ENCODE data around the gene DNAH11.

DNAH11 gene

GRCh38 chr7:21939858-21940372 lies 397.1 kb downstream of the DNAH11 start:
- DNase-seq: no peak

- no peak for DNase-seq
These were observed 398.8 kb downstream of the DNAH11 start for GRCh38 chr7:21941611-21942141.

GRCh38 chr7:21942955-21943354 lies 400.1 kb downstream of the DNAH11 start:
- DNase-seq: no peak

GRCh38 chr7:21943436-21943835 lies 400.6 kb downstream of the DNAH11 start:
- no peak for DNase-seq

GRCh38 chr7:21944616-21945453 lies 402.0 kb downstream of the DNAH11 start:
- peak; percentile 68 for DNase-seq

GRCh38 chr7:21945454-21946221 lies 402.8 kb downstream of the DNAH11 start, which contains the start of gene CDCA7L:
CDCA7L (minus strand) TSS chr7:21945899; CDS start chr7:21945804, 95 bp downstream.
- peak; percentile 86 for DNase-seq

GRCh38 chr7:21946222-21946709 lies 403.4 kb downstream of the DNAH11 start:
- no peak for DNase-seq

- no peak for DNase-seq
These were observed 404.2 kb downstream of the DNAH11 start for GRCh38 chr7:21947056-21947455.

GRCh38 chr7:21947946-21948345 lies 405.1 kb downstream of the DNAH11 start:
- no peak for DNase-seq

- DNase-seq: no peak
These were observed 405.5 kb downstream of the DNAH11 start for GRCh38 chr7:21948364-21948763.

GRCh38 chr7:21948887-21949540 lies 406.2 kb downstream of the DNAH11 start:
- no peak for DNase-seq
